H9 (cell line): ENCODE results near the gene EPHA3. TPM values are rescaled to one million over a fixed set of nuclear protein-coding genes. Genes with fewer than 3 reads are reported as not detected.

Source experiments
- DNase-seq: peaks from one replicate; pipeline ENCODE4 v3.0.0-alpha.2; 2017
- H2AFZ ChIP-seq: one replicate; pipeline ENCODE4 v1.6.1; 2013; ENCODE audit warnings: mild to moderate bottlenecking, low read length, control low read depth, moderate library complexity
- H2AK5ac ChIP-seq: 2 replicates; pipeline ENCODE4 v1.6.1; 2013; ENCODE audit warnings: low read length, control low read depth, mixed read lengths; ENCODE audit not compliant: insufficient read length
- H2BK120ac ChIP-seq: one replicate; pipeline ENCODE4 v1.6.1; 2013; ENCODE audit warnings: low read depth, mild to moderate bottlenecking, low read length, control low read depth, inconsistent platforms; ENCODE audit not compliant: poor library complexity, severe bottlenecking
- H2BK12ac ChIP-seq: 2 replicates; pipeline ENCODE4 v1.6.1; 2013; ENCODE audit warnings: low read length, control low read depth, mixed read lengths, low read depth; ENCODE audit not compliant: insufficient read length
- H2BK15ac ChIP-seq: 2 replicates; pipeline ENCODE4 v1.6.1; 2013; ENCODE audit warnings: low read depth, low read length, control low read depth
- H2BK20ac ChIP-seq: one replicate; pipeline ENCODE4 v1.6.1; 2013; ENCODE audit warnings: low read depth, mild to moderate bottlenecking, low read length, control low read depth, inconsistent platforms; ENCODE audit not compliant: poor library complexity, severe bottlenecking
- H2BK5ac ChIP-seq: 2 replicates; pipeline ENCODE4 v1.6.1; 2013; ENCODE audit warnings: low read length, control low read depth, mixed read lengths; ENCODE audit not compliant: insufficient read length
- H3K14ac ChIP-seq: 2 replicates; pipeline ENCODE4 v1.6.1; 2013; ENCODE audit warnings: low read length, control low read depth; ENCODE audit not compliant: insufficient read depth
- H3K18ac ChIP-seq: 2 replicates; pipeline ENCODE4 v1.6.1; 2013; ENCODE audit warnings: low read depth, mild to moderate bottlenecking, mixed read lengths, low read length, control low read depth; ENCODE audit not compliant: insufficient read length
- H3K23ac ChIP-seq: 2 replicates; pipeline ENCODE4 v1.6.1; 2013; ENCODE audit warnings: low read length, control low read depth, mixed read lengths, low read depth; ENCODE audit not compliant: insufficient read length
- H3K23me2 ChIP-seq: 2 replicates; pipeline ENCODE4 v1.6.1; 2013; ENCODE audit warnings: low read depth, mild to moderate bottlenecking, mixed read lengths, low read length, control low read depth; ENCODE audit not compliant: insufficient read length, poor library complexity, severe bottlenecking
- H3K27ac ChIP-seq: 2 replicates; pipeline ENCODE4 v1.5.1; 2013; ENCODE audit warnings: low read length, control low read depth, mixed read lengths, low read depth; ENCODE audit not compliant: insufficient read length
- H3K27me3 ChIP-seq: 2 replicates; pipeline ENCODE4 v1.6.1; 2013; ENCODE audit warnings: low read length, control low read depth, inconsistent platforms; ENCODE audit not compliant: insufficient read depth
- H3K4ac ChIP-seq: 2 replicates; pipeline ENCODE4 v1.6.1; 2013; ENCODE audit warnings: low read depth, mild to moderate bottlenecking, control low read depth, inconsistent platforms, low read length, moderate library complexity
- H3K4me1 ChIP-seq: 2 replicates; pipeline ENCODE4 v1.6.1; 2013; ENCODE audit warnings: low read length, control low read depth, inconsistent platforms; ENCODE audit not compliant: insufficient read depth
- H3K4me2 ChIP-seq: 2 replicates; pipeline ENCODE4 v1.6.1; 2013; ENCODE audit warnings: low read length, control low read depth, mixed read lengths; ENCODE audit not compliant: insufficient read length, insufficient read depth
- H3K56ac ChIP-seq: 2 replicates; pipeline ENCODE4 v1.6.1; 2013; ENCODE audit warnings: low read depth, mild to moderate bottlenecking, mixed read lengths, low read length, control low read depth; ENCODE audit not compliant: insufficient read length
- H3K79me1 ChIP-seq: 2 replicates; pipeline ENCODE4 v1.6.1; 2013; ENCODE audit warnings: low read depth, mild to moderate bottlenecking, moderate library complexity, low read length, control low read depth, inconsistent platforms; ENCODE audit not compliant: insufficient read depth, poor library complexity, severe bottlenecking
- H3K79me2 ChIP-seq: 2 replicates; pipeline ENCODE4 v1.6.1; 2013; ENCODE audit warnings: low read length, control low read depth, inconsistent platforms; ENCODE audit not compliant: insufficient read depth
- H3K9ac ChIP-seq: 2 replicates; pipeline ENCODE4 v1.6.1; 2013; ENCODE audit warnings: low read length, control low read depth, mixed read lengths; ENCODE audit not compliant: insufficient read length; ENCODE audit errors: extremely low read depth
- H3K9me3 ChIP-seq: one replicate; pipeline ENCODE4 v1.6.1; 2013; ENCODE audit warnings: low read depth, low read length, inconsistent platforms; ENCODE audit not compliant: control insufficient read depth
- H3T11ph ChIP-seq: one replicate; pipeline ENCODE4 v1.6.1; 2013; ENCODE audit warnings: mild to moderate bottlenecking, low read length, control low read depth, inconsistent platforms
- H4K20me1 ChIP-seq: one replicate; pipeline ENCODE4 v1.6.1; 2013; ENCODE audit not compliant: control insufficient read depth, insufficient read length, insufficient read depth
- H4K5ac ChIP-seq: 2 replicates; pipeline ENCODE4 v1.6.1; 2013; ENCODE audit warnings: low read depth, mild to moderate bottlenecking, mixed read lengths, low read length, control low read depth; ENCODE audit not compliant: insufficient read length
- H4K8ac ChIP-seq: replicated peaks from 2 replicates; pipeline ENCODE4 v1.6.1; 2013; ENCODE audit warnings: low read length, control low read depth, mixed read lengths, low read depth; ENCODE audit not compliant: insufficient read length
- H4K91ac ChIP-seq: 2 replicates; pipeline ENCODE4 v1.6.1; 2013; ENCODE audit warnings: low read depth, mild to moderate bottlenecking, moderate library complexity, mixed read lengths, low read length, control low read depth; ENCODE audit not compliant: insufficient read length
- H3K27ac Mint-ChIP-seq, 3 experiments: 2 replicates in 2 of 3; 3 replicates in 1 of 3; pipeline ENCODE4 v1.8.0; 2020 to 2021; ENCODE audit warnings: mixed read lengths in 3 of 3, mild to moderate bottlenecking in 1 of 3, moderate library complexity in 1 of 3
- H3K27me3 Mint-ChIP-seq: 2 replicates; pipeline ENCODE4 v1.8.0; 2021; ENCODE audit warnings: low read depth, mild to moderate bottlenecking, moderate library complexity, mixed read lengths
- H3K36me3 Mint-ChIP-seq, 3 experiments: 2 replicates in 2 of 3; 3 replicates in 1 of 3; pipeline ENCODE4 v1.8.0; 2020 to 2021; ENCODE audit warnings: low read depth in 3 of 3, mixed read lengths in 3 of 3; ENCODE audit not compliant: insufficient read depth in 1 of 3
- H3K4me1 Mint-ChIP-seq, 2 experiments: 2 replicates each; pipeline ENCODE4 v1.8.0; 2020; ENCODE audit warnings: mixed read lengths in 2 of 2
- H3K4me3 Mint-ChIP-seq, 2 experiments: 2 replicates in 1 of 2; 3 replicates in 1 of 2; pipeline ENCODE4 v1.8.0; 2020 to 2021; ENCODE audit warnings: mild to moderate bottlenecking in 2 of 2, mixed read lengths in 2 of 2, moderate library complexity in 1 of 2
- H3K9me3 Mint-ChIP-seq, 2 experiments: 2 replicates in 1 of 2; 3 replicates in 1 of 2; pipeline ENCODE4 v1.8.0; 2020; ENCODE audit warnings: mild to moderate bottlenecking in 2 of 2, mixed read lengths in 2 of 2, moderate library complexity in 1 of 2
- total RNA-seq: library from RNA; stranded (reverse); gene quantifications from 2 replicates; pipeline ENCODE4 v1.2.1, GENCODE V29; 2021
- TF ChIP-seq, protein P1 (sequence below): fragments of 200-600 bp; sonication (generic); conservative IDR thresholded peaks from 3 replicates; pipeline ENCODE4 v1.8.0; 2021; ENCODE audit warnings: antibody characterized with exemption, mild to moderate bottlenecking

Gene EPHA3
- total RNA-seq, 1 experiment from 2014 or later = 0.66 TPM

DNA sequence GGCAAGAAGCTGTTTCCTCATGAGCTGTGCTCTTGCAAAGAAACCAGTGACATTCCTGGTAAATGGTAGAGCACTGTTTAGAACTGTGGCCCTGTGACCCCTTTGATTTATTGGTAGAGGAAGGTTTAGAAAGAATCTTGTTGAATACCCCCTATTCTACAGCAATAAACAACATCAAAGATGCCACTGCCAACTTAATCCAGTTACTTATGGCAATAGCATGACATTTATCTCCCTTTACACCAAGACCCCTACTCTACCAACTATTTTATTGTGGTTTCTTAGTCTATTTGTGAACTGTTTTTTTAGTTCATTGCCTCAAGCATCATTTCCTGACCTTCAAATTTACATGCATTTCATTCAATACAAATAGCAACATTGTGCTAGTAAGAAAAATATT is 288.6 kb downstream of the EPHA3 start:
- H3K9me3 ChIP-seq = no peaks in the 10 kb centered on the region
- no peak overlapping the region for H4K5ac ChIP-seq
- no peaks in the 10 kb centered on the region for H3K79me1 ChIP-seq
- H3K14ac ChIP-seq = no peak overlapping the region
- no peaks in the 10 kb centered on the region for H3K27me3 Mint-ChIP-seq
- no peaks in the 10 kb centered on the region for H3K9me3 Mint-ChIP-seq
- H3K23ac ChIP-seq = no peak overlapping the region
- H2BK120ac ChIP-seq = no peak overlapping the region
- no peak overlapping the region for H2AFZ ChIP-seq
- H3K27me3 ChIP-seq = no peaks in the 10 kb centered on the region
- TF ChIP-seq, protein P1, sequence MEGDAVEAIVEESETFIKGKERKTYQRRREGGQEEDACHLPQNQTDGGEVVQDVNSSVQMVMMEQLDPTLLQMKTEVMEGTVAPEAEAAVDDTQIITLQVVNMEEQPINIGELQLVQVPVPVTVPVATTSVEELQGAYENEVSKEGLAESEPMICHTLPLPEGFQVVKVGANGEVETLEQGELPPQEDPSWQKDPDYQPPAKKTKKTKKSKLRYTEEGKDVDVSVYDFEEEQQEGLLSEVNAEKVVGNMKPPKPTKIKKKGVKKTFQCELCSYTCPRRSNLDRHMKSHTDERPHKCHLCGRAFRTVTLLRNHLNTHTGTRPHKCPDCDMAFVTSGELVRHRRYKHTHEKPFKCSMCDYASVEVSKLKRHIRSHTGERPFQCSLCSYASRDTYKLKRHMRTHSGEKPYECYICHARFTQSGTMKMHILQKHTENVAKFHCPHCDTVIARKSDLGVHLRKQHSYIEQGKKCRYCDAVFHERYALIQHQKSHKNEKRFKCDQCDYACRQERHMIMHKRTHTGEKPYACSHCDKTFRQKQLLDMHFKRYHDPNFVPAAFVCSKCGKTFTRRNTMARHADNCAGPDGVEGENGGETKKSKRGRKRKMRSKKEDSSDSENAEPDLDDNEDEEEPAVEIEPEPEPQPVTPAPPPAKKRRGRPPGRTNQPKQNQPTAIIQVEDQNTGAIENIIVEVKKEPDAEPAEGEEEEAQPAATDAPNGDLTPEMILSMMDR = no peak
- H4K91ac ChIP-seq = no peak overlapping the region
- H3K36me3 Mint-ChIP-seq = no peaks in the 10 kb centered on the region
- no peaks in the 10 kb centered on the region for H3K4me1 Mint-ChIP-seq
- H3T11ph ChIP-seq = no peak overlapping the region
- H3K27ac Mint-ChIP-seq = no peak overlapping the region
- H4K8ac ChIP-seq = no peak overlapping the region
- no peak overlapping the region for H2BK20ac ChIP-seq
- H3K56ac ChIP-seq = no peak overlapping the region
- H3K4me1 ChIP-seq = no peaks in the 10 kb centered on the region
- no peak overlapping the region for H2AK5ac ChIP-seq
- H3K23me2 ChIP-seq = no peaks in the 10 kb centered on the region
- H2BK12ac ChIP-seq = no peak overlapping the region
- no peak for DNase-seq
- H3K4me3 Mint-ChIP-seq = no peak overlapping the region
- no peak overlapping the region for H3K18ac ChIP-seq
- H2BK5ac ChIP-seq = no peak overlapping the region
- no peaks in the 10 kb centered on the region for H4K20me1 ChIP-seq
- no peak overlapping the region for H3K4ac ChIP-seq
- H2BK15ac ChIP-seq = no peak overlapping the region
- H3K9ac ChIP-seq = no peak overlapping the region
- H3K4me2 ChIP-seq = no peak overlapping the region
- H3K79me2 ChIP-seq = no peaks in the 10 kb centered on the region
- no peak overlapping the region for H3K27ac ChIP-seq
